ENCODE results near the gene ANKRD10. TPM values are rescaled to one million over a fixed set of nuclear protein-coding genes. Genes with fewer than 3 reads are reported as not detected.

The ANKRD10 gene
- total RNA-seq: 110 to 139 TPM (median 112 TPM) in 3 replicates
- long read RNA-seq, transcript ANKRD10-201 (6 exons, 2,495 nt): major isoform, 13 of 52 reads
- long read RNA-seq, partial matches to known transcripts: 11 of 52 reads
- long read RNA-seq, other reads (novel, unspliced or antisense): 28 of 52 reads

DNA sequence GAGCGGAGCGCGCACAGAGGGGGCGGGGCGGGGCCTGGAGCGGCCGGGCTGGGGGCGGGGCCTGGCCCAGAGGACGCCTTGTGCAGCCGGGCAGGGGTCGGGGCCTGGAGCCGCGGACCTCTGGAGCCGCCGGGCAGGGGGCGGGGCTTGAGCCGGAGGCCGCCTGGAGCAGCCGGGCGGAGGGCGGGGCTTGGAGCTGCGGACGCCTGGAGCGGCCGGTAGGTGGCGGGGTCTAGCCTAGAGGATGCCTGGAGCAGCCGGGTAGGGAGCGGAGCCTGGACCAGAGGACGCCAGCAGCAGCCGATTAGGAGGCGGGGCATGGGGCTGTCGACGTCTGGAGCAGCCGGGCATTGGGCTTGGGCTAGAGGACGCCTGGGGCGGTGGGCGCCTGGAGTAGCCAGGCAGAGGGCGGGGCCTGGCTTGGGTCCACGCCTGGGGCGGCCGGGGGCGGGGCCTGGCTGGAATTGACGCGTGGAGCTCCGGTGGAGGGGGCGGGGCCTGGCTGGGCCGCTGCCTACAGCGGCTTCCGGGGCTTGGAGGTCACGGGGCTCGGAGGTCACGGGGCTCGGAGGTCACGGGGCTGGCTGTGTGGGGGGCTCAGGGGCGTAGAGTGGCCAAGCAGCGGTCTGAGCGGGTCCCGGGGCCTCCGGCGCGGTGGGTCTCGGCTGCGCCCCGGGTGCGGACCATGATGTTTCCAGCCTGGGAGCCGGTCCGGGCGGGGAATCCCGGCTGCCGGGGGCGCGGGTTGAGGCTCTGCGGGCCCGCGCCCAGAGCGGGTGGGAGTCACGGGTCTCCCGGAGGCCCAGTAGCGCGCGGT lies at the start of gene ANKRD10:
TSS of gene ANKRD10 (minus strand) at position 13 of the 817 bp plus-strand sequence. CDS start 135 bp downstream, outside the sequence.
- Mint-ChIP-seq H3K4me3 (ENCODE audit: unreplicated experiment) (peak within 1 kb of the TSS; percentile 87), H3K27me3 (ENCODE audit: low read depth) (no peaks in the 10 kb centered on the region), H3K27ac (ENCODE audit: unreplicated experiment) (peak within 1 kb of the TSS; percentile 99), H3K9me3 (ENCODE audit: low read depth) (no peaks in the 10 kb centered on the region), H3K4me1 (ENCODE audit: low read depth) (peaks cover 54% of the 10 kb centered on the region), H3K36me3 (ENCODE audit: low read depth) (peaks cover 3% of the 10 kb centered on the region)
- peak; percentile 100 for DNase-seq (ENCODE audit: low spot score)
- TF ChIP-seq, protein P1, sequence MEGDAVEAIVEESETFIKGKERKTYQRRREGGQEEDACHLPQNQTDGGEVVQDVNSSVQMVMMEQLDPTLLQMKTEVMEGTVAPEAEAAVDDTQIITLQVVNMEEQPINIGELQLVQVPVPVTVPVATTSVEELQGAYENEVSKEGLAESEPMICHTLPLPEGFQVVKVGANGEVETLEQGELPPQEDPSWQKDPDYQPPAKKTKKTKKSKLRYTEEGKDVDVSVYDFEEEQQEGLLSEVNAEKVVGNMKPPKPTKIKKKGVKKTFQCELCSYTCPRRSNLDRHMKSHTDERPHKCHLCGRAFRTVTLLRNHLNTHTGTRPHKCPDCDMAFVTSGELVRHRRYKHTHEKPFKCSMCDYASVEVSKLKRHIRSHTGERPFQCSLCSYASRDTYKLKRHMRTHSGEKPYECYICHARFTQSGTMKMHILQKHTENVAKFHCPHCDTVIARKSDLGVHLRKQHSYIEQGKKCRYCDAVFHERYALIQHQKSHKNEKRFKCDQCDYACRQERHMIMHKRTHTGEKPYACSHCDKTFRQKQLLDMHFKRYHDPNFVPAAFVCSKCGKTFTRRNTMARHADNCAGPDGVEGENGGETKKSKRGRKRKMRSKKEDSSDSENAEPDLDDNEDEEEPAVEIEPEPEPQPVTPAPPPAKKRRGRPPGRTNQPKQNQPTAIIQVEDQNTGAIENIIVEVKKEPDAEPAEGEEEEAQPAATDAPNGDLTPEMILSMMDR (IDR thresholded peaks at IDR 0.05): peak; percentile 95

DNA sequence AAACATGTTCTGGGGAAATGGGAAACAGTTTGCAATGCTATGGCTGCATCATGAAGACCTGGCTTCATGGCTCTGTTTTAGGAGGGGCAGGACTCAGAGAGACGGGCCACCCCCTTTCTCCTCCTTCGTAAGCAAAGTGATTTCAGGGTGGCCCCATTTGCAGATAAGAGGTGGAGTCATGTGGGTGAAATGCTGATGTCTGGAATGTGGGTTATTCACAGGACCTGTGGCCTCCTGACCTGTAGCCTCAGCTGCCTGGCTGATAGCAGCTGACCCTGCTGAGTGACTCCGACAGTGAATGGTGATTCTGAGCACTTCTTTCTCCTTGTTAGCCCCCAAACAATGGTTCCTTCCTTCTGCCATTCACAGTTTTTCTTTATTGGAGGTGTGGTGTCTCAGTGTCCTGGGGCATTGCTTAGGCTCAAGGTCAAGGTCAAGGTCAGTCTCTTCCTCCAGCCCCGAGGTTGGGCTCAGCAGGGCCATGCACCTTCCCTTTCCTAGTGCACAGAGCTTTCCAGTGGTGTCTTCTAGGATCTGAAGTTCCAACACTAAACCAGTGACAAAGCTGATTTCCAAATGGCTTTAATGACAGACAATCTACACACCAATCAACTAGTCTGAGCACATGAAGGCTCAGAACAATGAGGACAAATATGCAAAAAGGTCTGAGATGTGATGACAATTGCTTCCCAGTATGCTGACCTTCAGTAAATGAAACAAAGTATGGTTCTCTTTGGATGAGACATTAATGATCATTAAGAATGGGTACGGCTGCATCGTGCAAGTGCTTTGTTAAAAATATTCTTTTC lies 49.6 kb upstream of the ANKRD10 start:
- no peak overlapping the region for H3K27ac Mint-ChIP-seq (ENCODE audit: unreplicated experiment)
- H3K9me3 Mint-ChIP-seq (ENCODE audit: low read depth): peaks cover 18% of the 10 kb centered on the region
- H3K36me3 Mint-ChIP-seq (ENCODE audit: low read depth): peaks cover 5% of the 10 kb centered on the region
- TF ChIP-seq, protein P1 (IDR thresholded peaks at IDR 0.05): no peak
- peaks cover 24% of the 10 kb centered on the region for H3K4me1 Mint-ChIP-seq (ENCODE audit: low read depth)
- H3K4me3 Mint-ChIP-seq (ENCODE audit: unreplicated experiment): no peak overlapping the region
- no peak for DNase-seq (ENCODE audit: low spot score)
- no peaks in the 10 kb centered on the region for H3K27me3 Mint-ChIP-seq (ENCODE audit: low read depth)

DNA sequence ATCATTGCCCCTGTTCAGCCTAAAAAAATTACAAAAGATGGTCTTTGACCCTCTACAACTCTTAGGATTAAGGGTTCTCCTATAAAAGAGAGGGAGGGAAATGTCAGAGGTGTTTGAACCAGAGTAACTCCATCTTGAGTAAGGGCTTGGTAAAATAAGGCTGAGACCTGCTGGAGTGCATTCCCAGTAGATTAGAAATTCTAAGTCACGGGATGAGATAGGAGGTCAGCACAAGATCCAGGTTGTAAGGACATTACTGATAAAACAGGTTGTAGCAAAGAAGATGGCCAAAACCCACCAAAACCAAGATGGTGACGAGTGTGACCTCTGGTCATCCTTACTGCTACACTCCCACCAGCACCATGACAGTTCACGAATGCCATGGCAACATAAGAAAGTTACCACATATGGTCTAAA lies 48.7 kb upstream of the ANKRD10 start:
- Mint-ChIP-seq H3K4me3 (ENCODE audit: unreplicated experiment) (no peak overlapping the region), H3K9me3 (ENCODE audit: low read depth) (peaks cover 18% of the 10 kb centered on the region), H3K4me1 (ENCODE audit: low read depth) (peaks cover 24% of the 10 kb centered on the region), H3K36me3 (ENCODE audit: low read depth) (peaks cover 5% of the 10 kb centered on the region), H3K27me3 (ENCODE audit: low read depth) (no peaks in the 10 kb centered on the region), H3K27ac (ENCODE audit: unreplicated experiment) (no peak overlapping the region)
- no peak for DNase-seq (ENCODE audit: low spot score)
- TF ChIP-seq, protein P1 (IDR thresholded peaks at IDR 0.05): no peak

DNA sequence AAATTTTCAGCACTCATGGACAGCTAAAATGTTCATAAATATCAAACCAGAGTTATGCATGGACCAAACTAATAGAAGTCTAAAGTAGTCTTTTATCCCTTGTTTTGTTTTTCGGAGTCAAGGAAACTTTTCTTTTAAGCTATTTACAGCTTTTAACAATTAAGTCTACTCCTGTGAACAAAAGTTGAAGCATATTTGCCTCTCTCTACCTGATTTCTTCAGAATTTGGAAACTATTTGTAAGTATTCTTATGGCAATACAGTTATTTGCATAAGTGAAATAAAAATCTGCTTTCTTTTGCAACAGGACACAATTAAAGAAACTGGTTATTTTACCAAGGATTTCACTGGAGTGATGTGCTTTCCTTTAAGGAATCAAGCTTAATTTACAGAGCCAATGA lies 47.1 kb upstream of the ANKRD10 start:
- Mint-ChIP-seq H3K9me3 (ENCODE audit: low read depth) (peaks cover 22% of the 10 kb centered on the region), H3K4me1 (ENCODE audit: low read depth) (peaks cover 16% of the 10 kb centered on the region), H3K36me3 (ENCODE audit: low read depth) (peaks cover 5% of the 10 kb centered on the region), H3K4me3 (ENCODE audit: unreplicated experiment) (no peak overlapping the region), H3K27ac (ENCODE audit: unreplicated experiment) (no peak overlapping the region), H3K27me3 (ENCODE audit: low read depth) (no peaks in the 10 kb centered on the region)
- TF ChIP-seq, protein P1 (IDR thresholded peaks at IDR 0.05): no peak
- DNase-seq (ENCODE audit: low spot score): no peak

DNA sequence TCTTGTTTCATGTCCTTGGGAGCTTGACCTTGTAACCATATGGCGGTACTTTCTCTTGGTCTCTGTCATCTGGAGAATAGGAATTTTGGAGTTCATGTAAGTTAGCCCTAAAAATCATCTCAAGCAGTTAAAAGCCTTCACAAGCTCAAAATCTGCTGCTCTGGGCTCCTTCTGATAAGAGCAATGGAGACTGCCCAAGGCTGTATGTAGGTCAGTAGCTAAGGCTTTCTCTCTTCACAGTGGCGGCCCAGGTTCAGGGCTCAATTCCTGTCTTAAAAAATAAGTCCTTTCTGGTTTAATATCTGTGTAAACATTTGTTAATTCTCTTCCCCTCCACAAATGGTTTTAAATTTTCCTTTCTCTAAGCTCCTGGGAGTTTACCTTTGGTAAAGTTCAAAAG lies 45.3 kb upstream of the ANKRD10 start:
- H3K36me3 Mint-ChIP-seq (ENCODE audit: low read depth): peaks cover under 1% of the 10 kb centered on the region
- TF ChIP-seq, protein P1 (IDR thresholded peaks at IDR 0.05): no peak
- H3K4me3 Mint-ChIP-seq (ENCODE audit: unreplicated experiment): no peak overlapping the region
- H3K9me3 Mint-ChIP-seq (ENCODE audit: low read depth): peaks cover 14% of the 10 kb centered on the region
- H3K4me1 Mint-ChIP-seq (ENCODE audit: low read depth): peaks cover 15% of the 10 kb centered on the region
- no peak for DNase-seq (ENCODE audit: low spot score)
- H3K27me3 Mint-ChIP-seq (ENCODE audit: low read depth): no peaks in the 10 kb centered on the region
- H3K27ac Mint-ChIP-seq (ENCODE audit: unreplicated experiment): no peak overlapping the region

Measured in chondrocyte (in vitro differentiated cells).